LNCAP (cell line): Measurements from ENCODE around the gene KCTD21.

ENCODE experiments used
- TF ChIP-seq, protein P1 (sequence below): fragments of 450-650 bp; IDR thresholded peaks from 2 replicates; pipeline ENCODE4 v1.5.1; 2017; ENCODE audit warnings: mild to moderate bottlenecking

Gene KCTD21

GRCh38 chr11:78208257-78209165 lies 20.1 kb upstream of the KCTD21 start:
- TF ChIP-seq, protein P1, sequence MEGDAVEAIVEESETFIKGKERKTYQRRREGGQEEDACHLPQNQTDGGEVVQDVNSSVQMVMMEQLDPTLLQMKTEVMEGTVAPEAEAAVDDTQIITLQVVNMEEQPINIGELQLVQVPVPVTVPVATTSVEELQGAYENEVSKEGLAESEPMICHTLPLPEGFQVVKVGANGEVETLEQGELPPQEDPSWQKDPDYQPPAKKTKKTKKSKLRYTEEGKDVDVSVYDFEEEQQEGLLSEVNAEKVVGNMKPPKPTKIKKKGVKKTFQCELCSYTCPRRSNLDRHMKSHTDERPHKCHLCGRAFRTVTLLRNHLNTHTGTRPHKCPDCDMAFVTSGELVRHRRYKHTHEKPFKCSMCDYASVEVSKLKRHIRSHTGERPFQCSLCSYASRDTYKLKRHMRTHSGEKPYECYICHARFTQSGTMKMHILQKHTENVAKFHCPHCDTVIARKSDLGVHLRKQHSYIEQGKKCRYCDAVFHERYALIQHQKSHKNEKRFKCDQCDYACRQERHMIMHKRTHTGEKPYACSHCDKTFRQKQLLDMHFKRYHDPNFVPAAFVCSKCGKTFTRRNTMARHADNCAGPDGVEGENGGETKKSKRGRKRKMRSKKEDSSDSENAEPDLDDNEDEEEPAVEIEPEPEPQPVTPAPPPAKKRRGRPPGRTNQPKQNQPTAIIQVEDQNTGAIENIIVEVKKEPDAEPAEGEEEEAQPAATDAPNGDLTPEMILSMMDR, result no peak

DNA sequence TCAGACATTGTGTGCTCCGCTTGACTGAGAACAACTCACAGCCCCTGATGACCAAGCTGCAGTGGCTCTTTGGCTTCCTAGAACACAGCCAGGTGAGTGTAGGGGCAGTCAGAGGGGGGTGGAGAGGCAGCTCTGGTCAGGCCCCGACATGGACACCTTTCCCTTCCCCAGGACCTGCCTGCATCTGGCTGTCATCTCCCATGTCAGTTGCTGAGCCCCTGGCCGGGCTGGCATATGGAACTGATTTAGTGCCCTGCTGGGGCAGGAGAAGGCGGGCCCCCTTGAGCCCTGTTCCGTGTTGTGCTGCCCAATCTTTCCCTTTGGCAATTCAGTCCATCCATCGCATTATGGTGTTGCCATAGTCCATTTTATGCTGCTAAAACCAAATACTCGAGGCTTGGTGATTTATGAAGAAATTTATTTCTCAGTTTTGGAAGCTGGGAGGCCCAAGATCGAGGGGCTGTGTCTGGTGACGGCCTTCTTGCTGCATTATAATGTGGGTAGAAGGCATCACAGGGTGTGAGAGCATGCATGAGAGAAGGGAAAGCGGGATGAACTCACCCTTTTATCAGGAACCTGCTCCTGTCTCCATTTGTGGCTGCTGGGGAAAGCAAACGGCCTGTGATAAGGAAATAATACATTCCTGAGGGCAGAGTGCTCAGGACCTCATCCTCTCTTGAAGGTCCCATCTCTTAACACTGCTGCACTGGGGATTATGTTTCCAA lies 19.3 kb upstream of the KCTD21 start:
- TF ChIP-seq, protein P1, result no peak

- TF ChIP-seq, protein P1, result no peak
Measured at GRCh38 chr11:78205691-78206090, 17.3 kb upstream of the KCTD21 start.

DNA sequence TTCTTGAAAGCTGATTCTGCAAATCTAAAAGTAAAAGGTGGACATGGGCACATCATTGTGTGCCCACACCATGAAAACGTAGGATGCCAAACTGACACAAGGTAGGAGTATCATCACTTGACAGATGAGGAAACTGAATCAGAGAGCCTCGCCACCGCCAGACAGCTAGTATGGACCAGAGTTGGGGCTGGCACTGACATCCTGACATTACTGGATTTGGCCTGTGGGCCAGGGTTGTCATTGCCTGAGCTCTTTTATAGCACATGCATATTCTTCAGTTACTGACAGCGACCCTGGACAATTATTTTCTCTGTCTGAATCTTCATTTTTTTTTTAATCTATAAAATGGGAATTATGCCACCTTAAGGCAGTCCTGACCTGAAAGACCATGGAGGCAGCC lies 16.8 kb upstream of the KCTD21 start:
- TF ChIP-seq, protein P1, result no peak

DNA sequence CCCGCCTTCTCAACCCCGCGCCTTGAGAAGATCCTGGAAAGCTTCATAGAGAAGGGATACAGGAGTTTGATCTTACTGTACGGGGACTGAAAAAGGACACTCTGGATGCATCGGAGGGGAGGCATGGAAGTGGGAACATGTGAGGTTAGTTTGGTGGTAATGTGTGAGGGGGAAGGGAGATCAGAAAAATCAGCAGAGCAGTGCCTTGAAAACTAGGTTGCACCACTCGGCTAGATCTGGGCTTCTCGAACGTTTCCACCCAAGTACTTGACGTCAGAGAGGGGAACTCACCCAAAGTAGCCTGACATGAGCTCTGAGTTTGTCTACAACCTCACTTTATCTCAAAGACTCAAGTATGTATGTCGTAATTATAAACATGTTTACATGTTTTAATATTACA lies 14.8 kb upstream of the KCTD21 start:
- TF ChIP-seq, protein P1, result no peak

- TF ChIP-seq, protein P1, result no peak
Measured at GRCh38 chr11:78202733-78203167, 14.3 kb upstream of the KCTD21 start.

- TF ChIP-seq, protein P1, result no peak
Measured at GRCh38 chr11:78201096-78201818, 12.8 kb upstream of the KCTD21 start.
